ENCODE data around the gene VPS13A.
"Not testable (repeated sequence)": the region's sequence is repeated elsewhere in the genome, so short reads cannot be mapped to it uniquely, and the experiment has no call there.

VPS13A gene

GRCh38 chr9:77218612-77219011 is 41.3 kb downstream of the VPS13A start:
- Histone ChIP-seq H4K20me1 (no peaks in the 10 kb centered on the region), H3K36me3 (peaks cover 39 to 98% (median 73%) of the 10 kb centered on the region in 11 experiments), H3K4me2 (no peak overlapping the region), H3K27ac (no peak overlapping the region), H3K4me1 (no peaks in the 10 kb centered on the region), H3K27me3 (no peaks in the 10 kb centered on the region), H3K9me3 (replicated peaks in 1 of 11) (no peaks in the 10 kb centered on the region), H3K9ac (no peak overlapping the region), H3K4me3 (no peak overlapping the region)
- TF ChIP-seq Cebpa-rat (IDR thresholded peaks at IDR 0.05): no peak

- Histone ChIP-seq H3K4me3 (no peak overlapping the region), H3K27me3 (no peaks in the 10 kb centered on the region), H3K9me3 (replicated peaks in 1 of 11) (no peaks in the 10 kb centered on the region), H4K20me1 (no peaks in the 10 kb centered on the region), H3K4me2 (no peak overlapping the region), H3K27ac (no peak overlapping the region), H3K9ac (no peak overlapping the region), H3K4me1 (0 out of 20 replicates have a peak, but pooled peaks cover 0 to 4% (median 0%) of the 10 kb centered on the region in 10 experiments), H3K36me3 (peaks cover 37 to 97% (median 68%) of the 10 kb centered on the region in 11 experiments)
- TF ChIP-seq Cebpa-rat (IDR thresholded peaks at IDR 0.05): no peak
Measured at GRCh38 chr9:77221431-77221830, 44.1 kb downstream of the VPS13A start.

GRCh38 chr9:77224746-77225312 is 47.5 kb downstream of the VPS13A start:
- Histone ChIP-seq H3K36me3 (peaks cover 53 to 99% (median 85%) of the 10 kb centered on the region in 11 experiments), H3K4me1 (0 out of 20 replicates have a peak, but pooled peaks cover 0 to 4% (median 0%) of the 10 kb centered on the region in 10 experiments), H3K27ac (no peak overlapping the region), H3K4me2 (no peak overlapping the region), H3K9me3 (replicated peaks in 1 of 11) (peaks cover 0 to 14% (median 11%) of the 10 kb centered on the region in 11 experiments; a peak in 13 of 22 replicates), H3K4me3 (no peak overlapping the region), H3K27me3 (no peaks in the 10 kb centered on the region), H3K9ac (no peak overlapping the region), H4K20me1 (no peaks in the 10 kb centered on the region)
- TF ChIP-seq Cebpa-rat (IDR thresholded peaks at IDR 0.05): no peak

- no peak for TF ChIP-seq Cebpa-rat (IDR thresholded peaks at IDR 0.05)
- no peaks in the 10 kb centered on the region for H3K4me1 ChIP-seq
- no peak overlapping the region for H3K9ac ChIP-seq
- peaks cover 0 to 8% (median 0%) of the 10 kb centered on the region in 11 experiments; a peak in 1 of 22 replicates for H3K9me3 ChIP-seq (replicated peaks in 1 of 11)
- no peak overlapping the region for H3K27ac ChIP-seq
- H3K36me3 ChIP-seq: peaks cover 20 to 82% (median 55%) of the 10 kb centered on the region in 11 experiments
- no peak overlapping the region for H3K4me2 ChIP-seq
- no peak overlapping the region for H3K4me3 ChIP-seq
- H3K27me3 ChIP-seq: no peaks in the 10 kb centered on the region
- no peaks in the 10 kb centered on the region; a peak in 1 of 22 replicates for H4K20me1 ChIP-seq
Measured at GRCh38 chr9:77236693-77237092, 59.4 kb downstream of the VPS13A start.

GRCh38 chr9:77237896-77238295 is 60.6 kb downstream of the VPS13A start:
- Histone ChIP-seq H3K4me2 (no peak overlapping the region), H3K4me3 (no peak overlapping the region), H4K20me1 (no peaks in the 10 kb centered on the region; a peak in 1 of 22 replicates), H3K4me1 (no peaks in the 10 kb centered on the region), H3K27me3 (no peaks in the 10 kb centered on the region), H3K27ac (no peak overlapping the region), H3K9me3 (replicated peaks in 1 of 11) (no peaks in the 10 kb centered on the region), H3K9ac (no peak overlapping the region), H3K36me3 (peaks cover 14 to 79% (median 56%) of the 10 kb centered on the region in 11 experiments)
- no peak for TF ChIP-seq Cebpa-rat (IDR thresholded peaks at IDR 0.05)

GRCh38 chr9:77251050-77251449 is 73.7 kb downstream of the VPS13A start:
- Histone ChIP-seq H3K9ac (no peak overlapping the region), H3K4me2 (no peak overlapping the region), H3K4me1 (no peaks in the 10 kb centered on the region), H3K4me3 (no peak overlapping the region), H3K27me3 (no peaks in the 10 kb centered on the region), H3K27ac (no peak overlapping the region), H3K36me3 (peaks cover 27 to 80% (median 45%) of the 10 kb centered on the region in 11 experiments), H4K20me1 (no peaks in the 10 kb centered on the region), H3K9me3 (replicated peaks in 1 of 11) (peaks cover 0 to 15% (median 3%) of the 10 kb centered on the region in 11 experiments; a peak in 9 of 22 replicates)
- TF ChIP-seq Cebpa-rat (IDR thresholded peaks at IDR 0.05): no peak

GRCh38 chr9:77257275-77257674 is 79.9 kb downstream of the VPS13A start:
- Histone ChIP-seq H3K27me3 (no peaks in the 10 kb centered on the region), H3K9me3 (replicated peaks in 1 of 11) (peaks cover 0 to 21% (median 10%) of the 10 kb centered on the region in 11 experiments; a peak in 15 of 22 replicates), H3K9ac (no peak overlapping the region), H3K36me3 (peaks cover 34 to 87% (median 56%) of the 10 kb centered on the region in 11 experiments), H3K4me1 (no peaks in the 10 kb centered on the region), H3K4me2 (no peak overlapping the region), H3K4me3 (no peak overlapping the region), H4K20me1 (no peaks in the 10 kb centered on the region), H3K27ac (no peak overlapping the region)
- TF ChIP-seq Cebpa-rat (IDR thresholded peaks at IDR 0.05): no peak

- Histone ChIP-seq H3K9ac (no peak overlapping the region), H3K4me3 (no peak overlapping the region), H3K9me3 (replicated peaks in 1 of 11) (peaks cover 11 to 30% (median 23%) of the 10 kb centered on the region in 11 experiments; a peak in 21 of 22 replicates), H3K4me1 (no peaks in the 10 kb centered on the region), H3K27me3 (no peaks in the 10 kb centered on the region), H4K20me1 (no peaks in the 10 kb centered on the region), H3K27ac (no peak overlapping the region), H3K36me3 (peaks cover 33 to 83% (median 53%) of the 10 kb centered on the region in 11 experiments), H3K4me2 (no peak overlapping the region)
- TF ChIP-seq Cebpa-rat (IDR thresholded peaks at IDR 0.05): no peak
Measured at GRCh38 chr9:77261605-77262004, 84.3 kb downstream of the VPS13A start.

GRCh38 chr9:77267762-77268161 is 90.4 kb downstream of the VPS13A start:
- not testable (repeated sequence) for H3K27me3 ChIP-seq, H3K4me1 ChIP-seq, H3K4me2 ChIP-seq, H3K27ac ChIP-seq, H3K9ac ChIP-seq, H4K20me1 ChIP-seq, H3K4me3 ChIP-seq
- Histone ChIP-seq H3K9me3 (replicated peaks in 1 of 11) (peaks cover 11 to 30% (median 23%) of the 10 kb centered on the region in 11 experiments; a peak in 21 of 22 replicates), H3K36me3 (peaks cover 31 to 70% (median 46%) of the 10 kb centered on the region in 11 experiments)
